Adrenal gland (tissue), 12 donors: ENCODE results near the gene SYNDIG1. TPM values are rescaled to one million over a fixed set of nuclear protein-coding genes. Genes with fewer than 3 reads are reported as not detected.

ENCODE experiments used
- DNase-seq, 7 donors: peaks; one replicate each; pipeline ENCODE4 v3.0.0-alpha.2; 2019 to 2020
- H3K27ac ChIP-seq, 5 donors: fragments of 200-600 bp; sonication (generic) in 4 of 5; 1 replicate in 3 of 5; 2 replicates in 2 of 5; pipeline versions ENCODE4 v1.5.1 to v1.8.0; 2016 to 2020; ENCODE audit warnings: mild to moderate bottlenecking in 1 of 5
- H3K27me3 ChIP-seq: fragments of 200-600 bp; 2 replicates; pipeline ENCODE4 v1.8.0; 2021
- H3K36me3 ChIP-seq, 2 donors: fragments of 200-600 bp; replicated peaks in 1 of 2; 1 replicate in 1 of 2; 2 replicates in 1 of 2; pipeline versions ENCODE4 v1.5.1 to v1.8.0; 2018 to 2022
- H3K4me1 ChIP-seq, 2 donors: fragments of 200-600 bp; replicated peaks in 1 of 2; 1 replicate in 1 of 2; 2 replicates in 1 of 2; pipeline versions ENCODE4 v1.5.1 to v1.8.0; 2018 to 2021
- H3K4me3 ChIP-seq, 4 donors: fragments of 200-600 bp; sonication (generic) in 3 of 4; one replicate each; pipeline ENCODE4 v1.5.1; 2016 to 2018
- H3K9me3 ChIP-seq, 3 donors: fragments of 200-600 bp; sonication (generic) in 1 of 3; replicated peaks in 1 of 3; 1 replicate in 2 of 3; 2 replicates in 1 of 3; pipeline versions ENCODE4 v1.5.1 to v1.8.0; 2016 to 2021
- CTCF ChIP-seq, 6 experiments: fragments of 450-650 bp in 4 of 6; fragments of 200-600 bp in 2 of 6; sonication (generic) in 1 of 6; IDR thresholded peaks; 1 replicate in 5 of 6; 2 replicates in 1 of 6; pipeline versions ENCODE4 v1.5.1 to v1.8.0; 2016 to 2021; ENCODE audit warnings: antibody characterized with exemption in 6 of 6, mild to moderate bottlenecking in 2 of 6, moderate library complexity in 1 of 6
- POLR2A ChIP-seq, 2 donors: fragments of 450-650 bp; IDR thresholded peaks; one replicate each; pipeline ENCODE4 v1.6.1; 2017; ENCODE audit warnings: antibody characterized with exemption in 2 of 2, mild to moderate bottlenecking in 2 of 2, moderate library complexity in 1 of 2
- WGBS, 4 donors: extraction: QIAGEN DNeasy Blood & Tissue Kit in 2 of 4; methylation state at CpG; one replicate each; pipeline versions ENCODE4 v1.1.5 to v1.1.7; 2013 to 2017; 5-methylcytosine and 5-hydroxymethylcytosine counted together
- intact Hi-C, 2 donors: fragments of 100-400 bp; cut with DNase I; formaldehyde crosslinking; loops; one replicate each; pipeline versions ENCODE4 v1.14.1 to v1.15.0; 2022 to 2023
- polyA plus RNA-seq, 3 donors: library from polyadenylated mRNA; stranded (reverse); fragments of 200-250 nt in 2 of 3; fragments of 350-450 nt in 1 of 3; fragmentation: Illumina TruSeq in 1 of 3; extraction: RNeasy Lipid Tissue Mini Kit (QIAGEN cat#74804) in 1 of 3; gene quantifications; one replicate each; pipeline ENCODE4 v1.2.3, GENCODE V29; 2013 to 2014
- total RNA-seq, 9 donors: library from RNA; depleted of rRNA in 4 of 9; stranded (reverse); fragments of >200 nt in 4 of 9; fragments of 120-200 nt in 1 of 9; fragmentation: NEBNext Ultra II Directional in 1 of 9; extraction: Animal tissue kit (Norgen Biotek cat#: 25700) in 1 of 9; gene quantifications; one replicate each; pipeline versions ENCODE4 v1.1.0 to v1.2.4, GENCODE V29; 2013 to 2023
- donor health status: healthy with polysubstance abuse.
- donor health status: Bipolar disorder and iron deficiency.
- donor health status: DM: yes; HTN: yes; CAD: no.
- donor health status: DM: no; HTN: no; CAD: no.
- donor health status: DM: no; HTN: no; CAD: no.
- donor health status: DM: yes; HTN: yes; CAD: no.

Gene SYNDIG1
- total and polyA plus RNA-seq, 12 donors: 0.26 to 3.6 (median 0.76) TPM

DNA sequence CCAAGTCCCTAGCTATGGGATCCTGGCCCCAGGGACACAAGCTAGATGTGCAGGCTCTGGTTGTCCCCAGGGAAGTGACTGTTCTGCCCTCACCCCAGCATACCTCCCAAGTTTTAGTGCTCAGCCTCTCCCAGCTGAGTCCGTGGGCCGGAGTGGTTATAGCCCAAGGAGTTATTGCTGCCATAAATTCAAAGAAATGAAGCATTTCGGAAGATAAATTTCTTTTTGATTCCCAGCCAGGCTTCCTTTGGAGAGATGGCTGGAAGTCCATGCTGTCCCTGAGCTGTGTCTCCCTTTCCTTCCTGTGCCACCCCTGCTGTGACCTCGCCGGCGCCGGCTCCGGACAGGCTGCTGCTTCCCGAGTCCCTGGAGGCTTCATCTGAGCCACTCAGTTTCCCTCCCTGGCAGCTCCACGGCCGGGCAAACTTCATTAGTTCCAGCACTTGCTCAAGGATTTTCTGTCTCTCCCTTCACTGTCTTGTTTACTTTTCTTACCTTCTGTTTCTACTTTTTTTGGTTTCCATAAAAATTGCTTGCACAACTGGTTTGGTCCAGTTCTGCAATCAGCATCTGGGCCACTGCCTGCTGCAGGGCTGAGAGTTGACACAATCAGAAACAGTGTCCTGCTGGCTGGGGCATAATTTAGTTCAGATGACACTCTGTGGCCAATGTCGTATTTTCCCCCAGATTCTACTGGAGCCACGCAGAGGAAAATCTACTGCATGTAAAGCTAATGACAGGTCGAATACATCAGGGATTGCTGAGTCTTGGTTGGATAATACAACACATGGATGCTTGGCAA is 225.5 kb downstream of the SYNDIG1 start:
- H3K9me3 ChIP-seq: no peaks in the 10 kb centered on the region
- H3K27ac ChIP-seq: peak overlapping the region in 1 of 5 donors; percentile 67
- DNase-seq: peak in 6 of 7 donors; percentile 20 to 67 (median 48)

GRCh38 chr20:24695529-24696225 is 226.2 kb downstream of the SYNDIG1 start:
- no peaks in the 10 kb centered on the region for H3K36me3 ChIP-seq
- no peaks in the 10 kb centered on the region for H3K27me3 ChIP-seq
- DNase-seq: peak in 1 of 7 donors; percentile 21
- no peaks in the 10 kb centered on the region for H3K9me3 ChIP-seq
- 78 to 87% (median 83%) methylated on average over 2 of the region's 2 CpGs for WGBS, 4 donors
- intact Hi-C loops: no loop called here
- H3K4me3 ChIP-seq: no peak overlapping the region
- peaks cover 0 to 5% of the 10 kb centered on the region in 2 donors for H3K4me1 ChIP-seq
- TF ChIP-seq POLR2A (IDR thresholded peaks at IDR 0.05) (no peak), CTCF (IDR thresholded peaks at IDR 0.05) (no peak)
- peak overlapping the region in 1 of 5 donors; percentile 67 for H3K27ac ChIP-seq

More for the DNA sequence above, 225.5 kb downstream of the SYNDIG1 start:
- Histone ChIP-seq H3K27me3 (no peaks in the 10 kb centered on the region), H3K4me1 (peaks cover 0 to 5% of the 10 kb centered on the region in 2 donors), H3K4me3 (no peak overlapping the region), H3K36me3 (no peaks in the 10 kb centered on the region)
- intact Hi-C loops: no loop called here
- TF ChIP-seq POLR2A (IDR thresholded peaks at IDR 0.05): no peak
- TF ChIP-seq CTCF (IDR thresholded peaks at IDR 0.05): no peak
- WGBS, 4 donors: 27 to 39% (median 36%) methylated on average over 14 of the region's 14 CpGs

GRCh38 chr20:24696396-24696795 is 227.0 kb downstream of the SYNDIG1 start:
- intact Hi-C loops: no loop called here
- no peaks in the 10 kb centered on the region for H3K9me3 ChIP-seq

GRCh38 chr20:24697411-24697810 is 228.0 kb downstream of the SYNDIG1 start:
- intact Hi-C loops: no loop called here
- Histone ChIP-seq H3K4me3 (no peak overlapping the region), H3K36me3 (no peaks in the 10 kb centered on the region), H3K27ac (no peak overlapping the region), H3K4me1 (peaks cover 0 to 5% of the 10 kb centered on the region in 2 donors), H3K27me3 (no peaks in the 10 kb centered on the region), H3K9me3 (no peaks in the 10 kb centered on the region)
- DNase-seq: peak in 1 of 7 donors; percentile 13
- no peak for TF ChIP-seq POLR2A (IDR thresholded peaks at IDR 0.05)
- TF ChIP-seq CTCF (IDR thresholded peaks at IDR 0.05): no peak
- 84 to 98% (median 88%) methylated on average over 5 to 6 of the region's 6 CpGs for WGBS, 4 donors

More at GRCh38 chr20:24696396-24696795, 227.0 kb downstream of the SYNDIG1 start:
- H3K27me3 ChIP-seq: no peaks in the 10 kb centered on the region
- H3K4me3 ChIP-seq: no peak overlapping the region
- H3K4me1 ChIP-seq: peaks cover 0 to 5% of the 10 kb centered on the region in 2 donors
- H3K27ac ChIP-seq: no peak overlapping the region
- 88 to 95% (median 91%) methylated on average over 8 of the region's 8 CpGs for WGBS, 4 donors
- peak in 1 of 7 donors; percentile 17 for DNase-seq
- no peak for TF ChIP-seq POLR2A (IDR thresholded peaks at IDR 0.05)
- H3K36me3 ChIP-seq: no peaks in the 10 kb centered on the region
